Left renal cortex interstitium (tissue), 4 donors: ENCODE data around the gene SLC16A9. TPM values are rescaled to one million over a fixed set of nuclear protein-coding genes. Genes with fewer than 3 reads are reported as not detected.
A peak's percentile ranks its signal among the peaks of the same experiment; 100 is the strongest.
"Not testable (repeated sequence)": the region's sequence is repeated elsewhere in the genome, so short reads cannot be mapped to it uniquely, and the experiment has no call there.

Experiments
- DNase-seq, 4 donors: peaks; one replicate each; pipeline ENCODE4 v3.0.0-alpha.2; 2013; ENCODE audit warnings: low read depth in 4 of 4, low spot score in 2 of 4, missing footprints in 1 of 4
- polyA plus RNA-seq, 4 donors: library from polyadenylated mRNA; unstranded; fragments of 120-200 nt; gene quantifications; one replicate each; pipeline ENCODE4 v1.2.1, GENCODE V29; 2013; ENCODE audit not compliant: insufficient read length in 4 of 4

SLC16A9 gene, protein sequence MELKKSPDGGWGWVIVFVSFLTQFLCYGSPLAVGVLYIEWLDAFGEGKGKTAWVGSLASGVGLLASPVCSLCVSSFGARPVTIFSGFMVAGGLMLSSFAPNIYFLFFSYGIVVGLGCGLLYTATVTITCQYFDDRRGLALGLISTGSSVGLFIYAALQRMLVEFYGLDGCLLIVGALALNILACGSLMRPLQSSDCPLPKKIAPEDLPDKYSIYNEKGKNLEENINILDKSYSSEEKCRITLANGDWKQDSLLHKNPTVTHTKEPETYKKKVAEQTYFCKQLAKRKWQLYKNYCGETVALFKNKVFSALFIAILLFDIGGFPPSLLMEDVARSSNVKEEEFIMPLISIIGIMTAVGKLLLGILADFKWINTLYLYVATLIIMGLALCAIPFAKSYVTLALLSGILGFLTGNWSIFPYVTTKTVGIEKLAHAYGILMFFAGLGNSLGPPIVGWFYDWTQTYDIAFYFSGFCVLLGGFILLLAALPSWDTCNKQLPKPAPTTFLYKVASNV
- 10 to 100 TPM; 27.8 to 41.8 (median 39.9) TPM for polyA plus RNA-seq

DNA sequence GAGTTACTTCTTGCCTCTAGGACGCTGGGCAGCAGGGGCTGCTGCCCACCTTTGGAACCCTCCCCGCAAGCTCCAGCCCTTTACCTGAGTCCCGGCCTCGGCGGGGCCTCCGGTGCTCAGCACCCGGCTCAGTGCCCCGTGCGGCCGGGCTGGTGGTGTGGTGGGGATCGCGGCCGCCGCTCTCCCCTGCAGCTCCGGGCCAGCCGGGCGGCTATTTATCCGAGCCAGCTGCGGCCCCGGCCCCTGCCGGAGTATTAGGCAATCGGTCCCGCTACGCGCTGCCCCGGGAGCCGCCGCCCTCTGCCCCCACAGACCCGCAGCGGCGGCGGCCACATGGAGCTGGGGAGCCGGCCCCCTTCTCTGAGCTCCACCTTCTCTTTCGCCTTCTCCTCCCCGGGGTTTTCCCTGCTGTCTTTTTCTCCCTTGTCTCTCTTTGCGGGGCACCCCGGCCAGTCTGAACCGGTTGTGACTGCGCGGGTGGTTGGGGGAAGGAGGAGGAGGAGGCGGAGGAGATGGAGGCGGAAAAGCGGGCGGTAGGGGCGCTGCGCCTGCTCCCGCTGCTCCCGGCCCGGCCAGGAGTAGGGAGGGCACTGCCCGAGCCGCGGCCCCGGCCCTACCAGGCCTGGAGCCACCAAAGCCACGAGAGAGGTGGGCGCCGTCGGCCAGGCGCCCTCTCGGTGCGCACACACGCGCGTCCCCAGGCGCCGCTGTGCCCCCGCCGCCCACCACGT is at the start of gene SLC16A9:
Gene SLC16A9 (minus strand): TSS at position 456 of the 731 bp plus-strand sequence. CDS start 25,559 bp downstream, outside the sequence.
- peak; percentile 62 to 74 (median 66) for DNase-seq

DNA sequence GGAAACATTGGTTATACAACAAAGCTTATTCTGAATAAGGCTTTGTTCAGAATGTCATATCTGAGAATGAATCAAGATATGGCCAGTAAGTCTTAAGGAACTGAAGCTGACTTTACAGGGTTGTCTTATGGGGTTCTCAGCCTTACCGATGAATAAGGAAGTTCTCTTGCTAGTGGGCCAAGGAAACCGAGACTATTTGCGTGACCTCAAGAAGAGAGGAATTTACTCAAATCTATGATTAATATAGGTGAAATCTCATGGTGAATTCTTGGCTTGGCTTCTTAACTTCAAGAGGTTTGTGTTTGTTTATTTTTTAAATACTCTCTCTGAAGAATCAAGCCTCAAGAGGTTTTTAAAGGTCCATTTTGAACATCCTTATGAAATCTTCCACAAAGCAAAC is 48.3 kb upstream of the SLC16A9 start:
- DNase-seq = no peak

DNA sequence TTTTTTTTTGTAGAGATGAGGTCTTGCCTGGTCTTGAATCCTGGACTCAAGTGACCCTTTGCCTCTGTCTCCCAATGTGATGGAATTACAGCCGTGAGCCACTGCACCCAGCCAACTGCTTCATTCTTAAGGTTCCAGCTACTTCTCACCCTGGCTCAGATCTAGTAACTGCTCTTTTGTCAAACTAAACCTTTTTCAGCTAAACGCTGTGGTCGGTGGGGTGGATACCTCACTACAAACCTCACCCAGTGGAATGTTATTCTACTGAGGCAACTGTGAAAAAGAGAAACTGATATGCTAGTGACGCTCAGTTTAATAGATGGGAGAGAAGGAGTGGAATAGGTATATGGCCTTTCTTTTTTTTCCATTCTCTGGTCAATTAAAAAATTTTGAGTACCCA is 45.3 kb upstream of the SLC16A9 start:
- DNase-seq = no peak

DNA sequence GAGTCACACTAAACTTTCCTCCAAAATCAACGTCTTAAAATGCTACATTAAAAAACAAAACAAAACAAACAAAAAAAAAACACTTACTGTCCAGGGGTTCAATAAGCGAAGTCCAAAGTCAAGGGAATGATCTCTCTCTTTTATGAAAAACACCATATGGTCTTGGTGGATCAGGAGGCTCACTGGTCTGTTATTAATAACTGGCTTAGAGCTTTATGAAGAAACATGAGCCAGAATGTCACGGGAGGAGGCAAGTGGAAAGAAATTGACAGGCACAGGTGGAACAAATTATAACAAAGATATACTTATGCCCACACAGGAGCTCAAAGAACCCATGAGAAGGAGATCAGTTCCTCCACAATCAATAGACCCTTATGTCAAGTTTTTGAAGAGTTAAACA is 43.6 kb upstream of the SLC16A9 start, which contains the start of gene MRLN:
Gene MRLN (minus strand): TSS at position 189 of the 400 bp plus-strand sequence.
- no peak for DNase-seq

DNA sequence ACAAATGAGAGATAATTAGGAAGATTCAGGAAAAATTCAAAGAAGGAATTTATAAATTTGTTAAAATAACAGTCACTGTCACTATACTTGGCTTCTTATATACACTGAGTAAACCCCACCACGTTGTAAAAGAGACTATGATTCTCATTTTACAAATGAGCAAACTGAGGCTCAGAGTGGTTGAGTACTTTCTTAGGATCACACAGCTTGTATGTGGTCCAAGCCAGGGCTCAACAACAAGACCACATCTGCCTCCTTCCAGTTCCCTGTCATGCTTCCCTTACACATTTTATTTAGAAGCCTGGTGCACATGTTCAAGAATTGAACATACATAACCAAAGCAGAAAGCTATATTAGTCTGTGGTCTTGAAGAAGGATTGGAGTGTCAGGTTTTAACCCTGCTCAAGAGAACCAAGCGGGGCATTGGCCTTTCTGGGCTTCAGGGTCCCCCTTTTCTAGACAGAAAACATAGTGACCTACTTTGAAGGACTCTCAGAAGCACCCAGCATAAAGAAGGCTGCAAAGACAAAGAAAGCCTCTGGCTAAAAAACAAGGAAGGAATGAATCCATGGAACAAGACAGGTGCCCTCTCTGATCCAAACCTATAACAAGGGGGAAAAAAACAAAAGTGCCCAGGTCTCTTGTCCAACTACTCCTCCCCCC is 42.8 kb upstream of the SLC16A9 start:
- no peak for DNase-seq

DNA sequence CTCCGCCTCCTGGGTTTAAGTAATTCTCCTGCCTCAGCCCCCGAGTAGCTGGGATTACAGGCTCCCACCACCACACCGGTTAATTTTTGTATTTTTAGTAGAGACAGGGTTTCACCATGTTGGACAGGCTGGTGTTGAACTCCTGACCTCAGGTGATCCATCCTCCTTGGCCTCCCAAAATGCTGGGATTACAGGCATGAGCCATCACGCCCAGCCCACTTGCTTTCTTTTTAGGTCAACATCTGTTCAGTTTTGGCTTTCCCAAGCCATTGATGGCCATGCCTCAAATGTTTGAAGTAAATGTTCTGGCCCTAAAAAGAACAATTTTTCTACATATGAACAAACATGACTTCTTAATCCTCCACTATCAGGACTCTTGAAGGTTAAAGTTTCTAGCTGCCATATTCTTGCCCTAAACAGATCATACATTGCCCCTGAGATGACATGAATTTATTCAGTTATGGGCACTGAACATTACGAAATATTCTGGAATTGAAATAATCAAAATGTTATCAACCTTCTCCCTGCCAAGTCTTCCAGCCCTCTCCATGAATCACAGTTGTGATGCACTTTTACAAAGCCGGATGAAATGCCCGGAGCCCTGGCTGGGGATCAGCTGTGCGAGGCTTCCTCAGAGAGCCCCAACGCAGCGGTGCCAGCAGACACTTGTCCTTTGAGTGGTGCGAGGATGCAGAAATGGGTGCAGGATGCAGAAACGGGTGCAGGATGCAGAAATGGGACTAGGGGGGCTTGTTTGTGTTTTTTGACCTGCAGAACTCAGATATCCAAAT is 40.7 kb upstream of the SLC16A9 start:
- no peak for DNase-seq

DNA sequence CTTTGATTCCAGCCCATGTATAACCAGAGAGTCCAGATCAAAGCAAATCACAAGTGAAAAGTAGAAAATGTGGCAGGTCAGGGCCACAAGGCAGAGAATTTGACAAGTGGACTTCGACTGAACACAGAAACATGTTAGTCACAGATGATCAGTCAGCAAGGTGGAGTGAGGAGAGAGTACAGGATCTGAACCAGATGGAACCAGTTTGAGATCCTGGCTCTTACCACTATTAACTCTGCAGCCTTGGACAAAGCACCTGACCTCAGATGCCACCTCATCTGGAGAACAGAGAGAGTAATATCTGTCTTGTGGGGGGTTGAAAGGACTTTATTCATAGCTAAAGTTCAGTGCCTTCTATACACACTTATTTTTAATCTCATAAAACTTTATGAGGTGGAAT is 39.2 kb upstream of the SLC16A9 start:
- DNase-seq = peak in 2 of 4 donors; percentile 2 to 24

DNA sequence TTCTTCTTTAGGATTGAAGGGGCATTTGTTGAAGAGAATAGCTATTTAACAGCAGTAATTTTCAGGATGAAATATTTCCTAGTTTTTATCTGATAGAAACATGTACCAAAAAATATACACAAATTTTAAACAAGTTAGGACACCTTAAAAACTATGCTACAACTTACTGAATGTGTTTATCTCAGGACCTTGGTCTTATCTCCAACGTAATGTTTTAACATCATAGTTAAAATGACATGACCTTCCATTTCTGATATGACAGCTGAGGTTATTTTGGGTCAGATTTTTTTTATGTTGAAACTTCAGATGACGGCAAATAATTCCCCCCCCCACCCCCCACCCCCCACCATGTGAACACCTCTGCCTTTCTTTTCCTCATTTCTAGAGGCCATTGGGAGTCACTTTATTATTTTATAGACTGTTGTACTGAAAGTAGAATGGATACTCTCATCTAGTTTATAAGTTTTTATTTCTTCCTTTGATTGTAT is 35.6 kb upstream of the SLC16A9 start:
- DNase-seq = no peak

DNA sequence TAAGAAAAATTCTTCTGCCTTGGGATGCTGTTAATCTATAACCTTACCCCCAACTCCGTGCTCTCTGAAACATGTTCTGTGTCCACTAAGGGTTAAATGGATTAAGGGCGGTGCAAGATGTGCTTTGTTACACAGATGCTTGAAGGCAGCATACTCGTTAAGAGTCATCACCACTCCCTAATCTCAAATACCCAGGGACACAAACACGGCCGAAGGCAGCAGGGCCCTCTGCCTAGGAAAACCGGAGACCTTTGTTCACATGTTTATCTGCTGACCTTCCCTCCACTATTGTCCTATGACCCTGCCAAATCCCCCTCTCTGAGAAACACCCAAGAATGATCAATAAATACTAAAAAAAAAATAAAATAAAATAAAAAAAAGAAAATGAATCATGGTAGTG is 35.1 kb upstream of the SLC16A9 start:
- DNase-seq = not testable (repeated sequence)

DNA sequence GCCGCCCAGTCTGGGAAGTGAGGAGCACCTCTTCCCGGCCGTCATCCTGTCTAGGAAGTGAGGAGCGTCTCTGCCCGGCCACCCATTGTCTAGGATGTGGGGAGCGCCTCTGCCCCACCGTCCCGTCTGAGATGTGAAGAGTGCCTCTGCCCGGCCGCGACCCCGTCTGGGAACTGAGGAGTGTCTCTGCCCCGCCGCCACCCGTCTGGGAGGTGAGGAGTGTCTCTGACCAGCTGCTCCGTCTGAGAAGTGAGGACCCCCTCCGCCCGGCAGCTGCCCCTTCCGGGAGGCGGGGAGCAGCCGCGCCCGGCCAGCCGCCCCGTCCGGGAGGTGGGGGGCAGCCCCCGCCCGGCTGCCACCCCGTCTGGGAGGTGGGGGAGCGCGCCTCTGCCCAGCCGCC is 34.5 kb upstream of the SLC16A9 start:
- DNase-seq = not testable (repeated sequence)

DNA sequence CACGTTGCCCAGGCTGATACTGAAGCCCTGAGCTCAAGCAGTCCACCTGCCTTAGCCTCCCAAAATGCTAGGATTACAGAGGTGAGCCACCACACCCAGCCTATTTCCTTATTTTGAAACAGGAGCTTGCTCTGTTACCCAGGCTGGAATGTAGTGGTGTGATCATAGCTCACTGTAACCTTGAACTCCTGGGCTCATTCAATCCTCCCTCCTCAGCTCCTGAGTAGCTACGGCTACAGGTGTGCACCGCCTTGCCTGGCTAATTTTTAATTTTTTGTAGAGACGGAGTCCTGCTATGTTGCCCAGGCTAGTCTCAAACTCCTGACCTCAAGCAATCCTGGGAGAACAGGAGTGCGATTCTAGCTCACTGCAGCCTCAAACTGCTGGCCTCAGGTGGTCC is 31.9 kb upstream of the SLC16A9 start:
- DNase-seq = no peak

DNA sequence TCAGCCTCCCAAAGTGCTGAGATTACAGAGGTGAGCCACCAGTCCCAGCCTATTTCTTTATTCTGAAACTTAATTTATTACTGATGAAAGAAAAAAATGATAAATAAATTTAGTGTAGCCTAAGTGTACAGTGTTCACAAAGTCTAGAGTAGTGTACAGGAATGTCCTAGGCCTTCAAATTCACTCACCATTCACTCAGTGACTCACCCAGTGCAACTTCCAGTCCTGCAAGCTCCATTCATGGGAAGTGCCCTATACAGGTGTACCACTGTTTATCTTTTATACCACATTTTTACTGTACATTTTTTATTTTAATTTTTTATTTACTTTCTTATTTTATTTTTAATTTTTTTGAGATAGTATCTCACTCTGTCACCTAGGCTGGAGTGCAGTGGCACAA is 31.4 kb upstream of the SLC16A9 start:
- no peak for DNase-seq

DNA sequence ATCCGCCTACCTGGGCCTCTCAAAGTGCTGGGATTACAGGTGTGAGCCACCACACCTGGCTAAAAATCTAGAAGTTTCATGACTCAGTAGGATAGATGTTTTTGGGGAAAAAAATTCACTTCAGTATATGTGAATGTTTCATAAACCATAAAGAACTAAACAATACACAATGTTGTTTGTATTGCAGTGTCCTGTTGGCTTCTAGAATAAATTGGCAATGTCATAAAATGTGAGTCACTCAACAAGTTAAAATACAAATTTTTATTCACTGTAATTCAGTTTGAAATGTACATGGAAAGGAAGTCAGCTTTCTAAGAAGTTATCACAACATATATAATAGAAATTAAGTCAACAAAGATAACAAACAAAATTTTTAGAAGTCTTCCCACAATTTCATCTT is 27.1 kb upstream of the SLC16A9 start:
- DNase-seq = no peak

DNA sequence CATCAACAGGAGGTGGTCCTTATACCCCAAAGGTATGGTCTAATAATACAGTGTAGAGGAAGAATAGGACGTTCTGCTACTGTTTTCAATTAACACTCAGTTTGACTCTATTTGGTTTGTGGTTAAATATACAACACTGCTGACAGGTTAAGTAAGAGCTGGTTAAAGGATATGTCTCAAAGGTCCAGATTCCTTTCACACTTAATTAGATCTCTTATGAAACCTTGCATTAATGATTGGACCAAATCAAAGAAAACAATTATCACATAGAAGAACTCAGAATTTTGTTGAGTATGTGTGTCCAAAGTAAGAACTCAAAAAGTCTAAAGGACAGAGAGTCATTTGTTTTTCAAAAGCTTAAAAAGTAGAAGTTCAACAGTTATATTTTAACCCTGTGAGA is 25.6 kb upstream of the SLC16A9 start:
- no peak for DNase-seq

DNA sequence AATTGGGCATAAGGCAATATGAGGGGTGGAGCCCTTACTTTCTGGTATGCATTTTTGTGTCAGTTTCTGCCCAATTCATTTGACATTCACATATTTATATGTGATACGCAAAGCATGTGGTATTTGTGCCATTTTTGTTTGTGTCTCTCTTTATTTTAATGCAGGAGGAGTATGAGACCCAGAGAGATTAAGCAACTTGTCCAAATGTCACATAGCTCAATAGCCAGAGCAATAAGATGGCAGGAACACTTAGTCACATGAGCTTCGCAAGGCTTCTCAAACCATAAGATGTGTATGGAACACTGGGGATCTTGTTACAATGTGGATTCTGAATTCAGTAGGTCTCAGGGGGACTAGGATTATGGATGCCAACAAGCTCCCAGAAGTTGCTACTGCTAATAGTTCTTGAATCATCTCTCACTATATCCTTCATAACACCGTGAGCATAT is 24.4 kb upstream of the SLC16A9 start:
- DNase-seq = no peak

DNA sequence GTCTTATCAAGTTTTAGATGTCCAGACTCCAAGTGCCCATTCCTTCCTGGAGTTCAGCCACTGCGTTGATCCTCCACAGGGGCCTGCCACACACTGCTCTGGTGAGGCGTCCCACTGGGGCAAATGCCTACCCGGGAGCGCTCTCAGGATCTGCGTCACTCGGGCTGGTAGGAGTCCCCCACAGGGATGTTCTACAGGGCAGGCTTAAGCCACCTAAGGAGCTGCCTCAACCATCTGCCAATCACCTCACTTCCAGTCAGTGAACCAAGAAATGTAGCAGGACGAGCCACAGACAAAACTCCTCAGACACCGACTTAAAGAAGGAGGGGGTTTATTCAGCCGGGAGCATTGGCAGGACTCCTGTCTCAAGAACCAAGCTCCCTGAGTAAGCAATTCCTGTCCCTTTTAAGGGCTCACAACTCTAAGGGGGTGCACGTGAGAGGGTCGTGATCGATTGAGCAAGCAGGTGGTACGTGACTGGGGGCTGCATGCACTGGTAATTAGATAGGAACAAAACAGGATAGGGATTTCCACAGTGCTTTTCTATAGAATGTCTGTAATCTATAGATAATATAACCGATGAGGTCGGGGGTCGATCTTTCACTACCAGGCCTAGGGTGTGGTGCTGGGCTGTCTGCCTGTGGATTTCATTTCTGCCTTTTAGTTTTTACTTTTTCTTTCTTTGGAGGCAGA is 23.8 kb upstream of the SLC16A9 start:
- not testable (repeated sequence) for DNase-seq

DNA sequence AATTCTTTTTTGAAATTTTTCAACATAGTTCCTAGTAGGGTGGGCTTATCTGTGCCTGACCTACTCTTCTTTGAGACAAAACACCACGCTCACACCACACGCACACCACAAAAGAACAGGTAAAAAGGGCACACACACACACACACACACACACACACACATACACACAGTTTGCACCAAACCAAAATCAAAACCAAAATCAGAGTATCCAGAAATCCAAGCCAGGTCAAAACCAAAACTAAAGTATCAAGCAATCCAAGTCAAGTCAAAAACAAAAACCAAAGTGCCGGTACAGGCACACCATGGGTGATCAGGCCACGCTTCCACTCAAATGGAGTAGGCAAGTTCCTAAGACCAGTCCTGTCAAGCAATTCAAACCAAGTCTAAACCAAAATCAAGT is 23.2 kb upstream of the SLC16A9 start:
- not testable (repeated sequence) for DNase-seq

DNA sequence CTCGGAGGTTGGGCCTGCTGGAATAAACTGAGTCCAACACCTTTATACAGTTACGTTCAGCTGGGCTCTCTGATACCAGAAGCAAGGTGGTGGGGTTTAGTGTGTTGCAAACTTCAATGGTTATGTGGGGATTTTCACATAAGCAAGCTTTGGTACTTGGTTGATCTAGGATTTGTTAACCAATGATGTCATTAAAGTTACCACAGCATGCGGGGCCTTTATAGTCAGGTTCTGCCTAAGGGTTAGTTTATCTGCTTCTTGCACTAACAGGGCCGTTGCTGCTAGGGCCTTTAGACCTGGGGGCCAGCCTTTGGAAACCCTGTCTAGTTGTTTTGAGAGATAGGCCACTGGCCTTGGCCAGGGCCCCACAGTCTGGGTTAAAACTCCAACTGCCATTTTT is 19.5 kb upstream of the SLC16A9 start:
- DNase-seq = not testable (repeated sequence)
